Measurements from ENCODE around the gene SSPN. TPM values are rescaled to one million over a fixed set of nuclear protein-coding genes. Genes with fewer than 3 reads are reported as not detected.

SSPN gene
- total RNA-seq, 3 donors from 2014 or later (not counting 1 experiment from before 2014, with no cell fraction given), result 0.95 TPM; not detected in 2

DNA sequence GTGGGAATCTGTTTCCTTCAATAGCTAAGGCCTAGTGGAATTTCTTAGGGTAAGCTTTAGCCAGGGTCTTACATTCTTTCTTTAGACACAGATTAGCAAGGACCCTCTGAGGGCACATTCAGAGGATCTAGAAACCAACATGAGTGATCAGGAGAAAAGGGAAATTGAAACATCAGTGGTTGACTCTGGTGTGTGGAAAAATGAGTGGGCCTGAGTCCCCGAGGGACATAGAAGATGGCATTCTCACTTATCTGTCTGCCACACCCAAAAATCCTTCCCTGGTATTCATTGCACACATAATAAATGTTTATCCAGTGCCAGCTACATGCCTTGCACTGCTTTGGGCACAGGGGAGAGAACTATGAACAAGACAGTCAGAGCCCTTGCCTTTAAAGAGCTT is 82.9 kb downstream of the SSPN start:
- intact Hi-C loops (cut with micrococcal nuclease), result no loop called here
- peaks cover 0 to 5% of the 10 kb centered on the region in 2 donors for H3K27me3 Mint-ChIP-seq (ENCODE audit: low read depth in 2 of 2)
- H3K4me3 ChIP-seq (ENCODE audit: low read length), result no peak overlapping the region
- no peaks in the 10 kb centered on the region for H3K27me3 ChIP-seq (ENCODE audit: control insufficient read depth, insufficient read depth, low read length)
- no peaks in the 10 kb centered on the region for H3K36me3 ChIP-seq (ENCODE audit: control insufficient read depth, insufficient read depth, low read length)
- H3K9me3 Mint-ChIP-seq, result no peaks in the 10 kb centered on the region
- TF ChIP-seq, protein P1, sequence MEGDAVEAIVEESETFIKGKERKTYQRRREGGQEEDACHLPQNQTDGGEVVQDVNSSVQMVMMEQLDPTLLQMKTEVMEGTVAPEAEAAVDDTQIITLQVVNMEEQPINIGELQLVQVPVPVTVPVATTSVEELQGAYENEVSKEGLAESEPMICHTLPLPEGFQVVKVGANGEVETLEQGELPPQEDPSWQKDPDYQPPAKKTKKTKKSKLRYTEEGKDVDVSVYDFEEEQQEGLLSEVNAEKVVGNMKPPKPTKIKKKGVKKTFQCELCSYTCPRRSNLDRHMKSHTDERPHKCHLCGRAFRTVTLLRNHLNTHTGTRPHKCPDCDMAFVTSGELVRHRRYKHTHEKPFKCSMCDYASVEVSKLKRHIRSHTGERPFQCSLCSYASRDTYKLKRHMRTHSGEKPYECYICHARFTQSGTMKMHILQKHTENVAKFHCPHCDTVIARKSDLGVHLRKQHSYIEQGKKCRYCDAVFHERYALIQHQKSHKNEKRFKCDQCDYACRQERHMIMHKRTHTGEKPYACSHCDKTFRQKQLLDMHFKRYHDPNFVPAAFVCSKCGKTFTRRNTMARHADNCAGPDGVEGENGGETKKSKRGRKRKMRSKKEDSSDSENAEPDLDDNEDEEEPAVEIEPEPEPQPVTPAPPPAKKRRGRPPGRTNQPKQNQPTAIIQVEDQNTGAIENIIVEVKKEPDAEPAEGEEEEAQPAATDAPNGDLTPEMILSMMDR (IDR thresholded peaks at IDR 0.05), result no peak
- DNase-seq, result no peak
- ATAC-seq, result no peak
- no peak overlapping the region for H3K4me3 Mint-ChIP-seq
- H3K4me1 Mint-ChIP-seq, result peaks cover 0 to 6% of the 10 kb centered on the region in 2 donors
- H3K27ac Mint-ChIP-seq, result no peak overlapping the region
- WGBS (ENCODE audit: insufficient coverage), result 40% methylated on average over 1 of the region's 1 CpG
- H3K9me3 ChIP-seq (ENCODE audit: control insufficient read depth, insufficient read depth, low read length), result no peaks in the 10 kb centered on the region
- no peaks in the 10 kb centered on the region for H3K36me3 Mint-ChIP-seq
- H3K4me1 ChIP-seq (ENCODE audit: control insufficient read depth, insufficient read depth, low read length), result peaks cover 16% of the 10 kb centered on the region
- no peak overlapping the region for H3K27ac ChIP-seq (ENCODE audit: low read length)

DNA sequence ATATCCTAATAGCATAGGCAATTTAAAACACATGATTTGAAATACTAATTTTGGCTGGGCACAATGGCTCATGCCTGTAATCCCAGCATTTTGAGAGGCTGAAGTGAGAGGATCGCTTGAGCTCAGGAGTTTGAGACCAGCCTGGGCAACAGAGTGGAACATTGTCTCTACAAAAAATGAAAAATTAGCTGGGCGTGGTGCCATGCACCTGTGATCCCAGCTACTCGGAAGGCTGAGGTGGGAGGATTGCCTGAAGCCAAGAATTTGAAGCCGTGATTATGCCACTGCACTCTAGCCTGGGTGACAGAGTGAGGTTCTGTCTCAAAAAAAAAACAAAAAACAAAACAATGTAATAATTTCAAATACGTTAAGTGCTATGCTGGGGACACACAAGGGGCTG is 83.3 kb downstream of the SSPN start:
- H3K27ac ChIP-seq (ENCODE audit: low read length), result no peak overlapping the region
- no peaks in the 10 kb centered on the region for H3K36me3 ChIP-seq (ENCODE audit: control insufficient read depth, insufficient read depth, low read length)
- H3K27me3 ChIP-seq (ENCODE audit: control insufficient read depth, insufficient read depth, low read length), result no peaks in the 10 kb centered on the region
- no peak for DNase-seq
- no peak for ATAC-seq
- Mint-ChIP-seq H3K27ac (no peak overlapping the region), H3K4me3 (no peak overlapping the region), H3K36me3 (no peaks in the 10 kb centered on the region), H3K4me1 (peaks cover 0 to 6% of the 10 kb centered on the region in 2 donors), H3K27me3 (ENCODE audit: low read depth in 2 of 2) (peaks cover 0 to 5% of the 10 kb centered on the region in 2 donors), H3K9me3 (no peaks in the 10 kb centered on the region)
- TF ChIP-seq, protein P1 (IDR thresholded peaks at IDR 0.05), result no peak
- H3K4me1 ChIP-seq (ENCODE audit: control insufficient read depth, insufficient read depth, low read length), result peaks cover 16% of the 10 kb centered on the region
- no peak overlapping the region for H3K4me3 ChIP-seq (ENCODE audit: low read length)
- H3K9me3 ChIP-seq (ENCODE audit: control insufficient read depth, insufficient read depth, low read length), result no peaks in the 10 kb centered on the region
- 88% methylated on average over 5 of the region's 5 CpGs for WGBS (ENCODE audit: insufficient coverage)
- intact Hi-C loops (cut with micrococcal nuclease), result no loop called here

DNA sequence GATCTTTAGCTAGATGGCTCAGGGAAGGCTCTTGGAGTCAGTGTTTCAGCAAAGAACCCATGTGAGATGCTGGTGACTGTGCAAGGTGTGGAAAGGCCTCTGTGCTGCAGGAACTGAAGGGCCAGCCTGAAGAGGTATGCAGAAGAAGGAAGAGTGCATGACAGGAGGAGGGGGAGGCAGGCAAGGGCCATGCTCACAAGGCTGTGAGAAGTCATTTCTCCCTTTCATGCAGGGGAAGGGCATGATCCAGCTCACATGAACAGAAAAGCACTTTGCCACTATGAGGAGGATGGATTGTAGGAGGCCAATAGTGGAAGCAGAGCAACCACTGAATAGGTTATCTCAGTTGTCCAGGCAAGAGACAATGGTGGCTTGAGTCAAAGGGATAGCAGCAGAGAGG is 83.7 kb downstream of the SSPN start:
- Mint-ChIP-seq H3K4me1 (peaks cover 0 to 5% of the 10 kb centered on the region in 2 donors), H3K36me3 (no peaks in the 10 kb centered on the region), H3K4me3 (no peak overlapping the region), H3K9me3 (no peaks in the 10 kb centered on the region), H3K27ac (no peak overlapping the region), H3K27me3 (ENCODE audit: low read depth in 2 of 2) (peaks cover 0 to 5% of the 10 kb centered on the region in 2 donors)
- no peak overlapping the region for H3K4me3 ChIP-seq (ENCODE audit: low read length)
- H3K27me3 ChIP-seq (ENCODE audit: control insufficient read depth, insufficient read depth, low read length), result no peaks in the 10 kb centered on the region
- DNase-seq (no peak), ATAC-seq (no peak)
- H3K4me1 ChIP-seq (ENCODE audit: control insufficient read depth, insufficient read depth, low read length), result peaks cover 16% of the 10 kb centered on the region
- H3K27ac ChIP-seq (ENCODE audit: low read length), result no peak overlapping the region
- TF ChIP-seq, protein P1 (IDR thresholded peaks at IDR 0.05), result no peak
- no peaks in the 10 kb centered on the region for H3K36me3 ChIP-seq (ENCODE audit: control insufficient read depth, insufficient read depth, low read length)
- H3K9me3 ChIP-seq (ENCODE audit: control insufficient read depth, insufficient read depth, low read length), result no peaks in the 10 kb centered on the region
- intact Hi-C loops (cut with micrococcal nuclease), result no loop called here

DNA sequence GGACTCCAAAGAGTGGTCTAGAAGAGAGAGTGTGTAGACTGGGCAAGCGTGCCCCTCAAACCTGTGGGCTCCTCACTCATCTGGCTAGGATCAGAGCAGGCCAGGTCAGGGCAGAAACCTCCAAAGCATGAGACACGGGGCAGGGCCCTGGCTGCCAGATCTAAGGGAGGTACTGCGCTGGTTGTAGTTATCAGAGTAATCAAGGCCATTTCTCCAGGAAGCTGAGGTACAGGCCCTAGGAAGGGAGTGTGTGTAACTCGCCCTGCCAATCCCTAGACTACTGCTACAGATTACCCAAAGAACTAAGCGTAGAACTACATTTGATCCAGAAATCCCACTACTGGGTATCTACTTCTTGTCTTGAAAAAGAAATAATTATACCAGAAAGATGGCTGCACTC is 84.5 kb downstream of the SSPN start:
- Histone ChIP-seq H3K27me3 (ENCODE audit: control insufficient read depth, insufficient read depth, low read length) (no peaks in the 10 kb centered on the region), H3K36me3 (ENCODE audit: control insufficient read depth, insufficient read depth, low read length) (no peaks in the 10 kb centered on the region), H3K4me1 (ENCODE audit: control insufficient read depth, insufficient read depth, low read length) (peaks cover 11% of the 10 kb centered on the region), H3K27ac (ENCODE audit: low read length) (no peak overlapping the region), H3K9me3 (ENCODE audit: control insufficient read depth, insufficient read depth, low read length) (no peaks in the 10 kb centered on the region), H3K4me3 (ENCODE audit: low read length) (no peak overlapping the region)
- Mint-ChIP-seq H3K36me3 (no peaks in the 10 kb centered on the region), H3K27me3 (ENCODE audit: low read depth in 2 of 2) (peaks cover 0 to 5% of the 10 kb centered on the region in 2 donors), H3K4me1 (no peaks in the 10 kb centered on the region), H3K27ac (no peak overlapping the region), H3K9me3 (no peaks in the 10 kb centered on the region), H3K4me3 (no peak overlapping the region)
- DNase-seq (no peak), ATAC-seq (no peak)
- intact Hi-C loops (cut with micrococcal nuclease), result no loop called here
- TF ChIP-seq, protein P1 (IDR thresholded peaks at IDR 0.05), result no peak
- WGBS (ENCODE audit: insufficient coverage), result 88% methylated on average over 5 of the region's 5 CpGs
